Hematopoietic multipotent progenitor cell treated with erythropoietin and hydrocortisone succinate and interleukin-3 and kit ligand, for 15 days (in vitro differentiated cells): ENCODE measurements around the gene TUBA1A.
"Not testable (repeated sequence)": the region's sequence is repeated elsewhere in the genome, so short reads cannot be mapped to it uniquely, and the experiment has no call there.

Experiments used
- DNase-seq: peaks from one replicate; pipeline ENCODE4 v3.0.0-alpha.2; 2015; ENCODE audit warnings: low spot score

The TUBA1A gene

DNA sequence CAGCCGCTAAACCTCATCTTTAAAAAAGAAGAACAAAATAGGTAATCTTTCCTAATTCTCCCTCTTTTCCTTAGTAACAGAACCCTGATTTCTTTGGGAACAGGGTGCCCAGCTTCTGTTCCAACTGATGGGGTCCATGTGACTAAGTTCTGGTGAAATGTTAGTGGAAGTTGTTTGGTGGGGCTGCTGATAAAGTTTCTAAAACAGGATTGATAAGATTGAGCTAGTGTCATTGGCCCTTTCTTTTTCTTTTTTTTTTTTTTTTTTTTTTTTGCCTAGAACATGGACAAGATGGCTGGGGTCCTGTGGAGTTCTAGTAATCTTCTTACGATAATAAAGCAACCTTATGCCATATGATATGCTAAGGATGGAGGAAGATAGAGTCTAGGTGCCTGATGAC is 41.5 kb downstream of the TUBA1A start:
- no peak for DNase-seq

DNA sequence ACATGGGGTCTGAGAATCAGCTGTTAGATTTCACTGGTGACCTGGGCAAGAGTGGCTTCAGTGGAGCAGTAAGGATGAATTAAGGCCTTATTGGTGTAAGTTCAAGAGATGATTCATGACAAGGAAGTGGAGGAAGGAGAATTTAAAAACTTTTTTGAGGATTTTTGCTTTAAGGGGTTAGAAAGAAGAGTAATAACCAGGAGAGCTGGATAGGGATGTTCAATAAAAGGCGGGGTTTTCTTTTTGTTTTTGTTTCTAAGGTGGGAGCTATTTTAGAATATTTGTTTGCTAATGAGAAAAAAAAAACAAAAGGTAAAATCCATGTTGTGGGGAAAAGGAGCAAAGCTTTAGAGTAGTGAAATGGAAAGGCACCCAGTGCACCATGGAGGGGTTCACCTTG is 42.5 kb downstream of the TUBA1A start:
- no peak for DNase-seq

DNA sequence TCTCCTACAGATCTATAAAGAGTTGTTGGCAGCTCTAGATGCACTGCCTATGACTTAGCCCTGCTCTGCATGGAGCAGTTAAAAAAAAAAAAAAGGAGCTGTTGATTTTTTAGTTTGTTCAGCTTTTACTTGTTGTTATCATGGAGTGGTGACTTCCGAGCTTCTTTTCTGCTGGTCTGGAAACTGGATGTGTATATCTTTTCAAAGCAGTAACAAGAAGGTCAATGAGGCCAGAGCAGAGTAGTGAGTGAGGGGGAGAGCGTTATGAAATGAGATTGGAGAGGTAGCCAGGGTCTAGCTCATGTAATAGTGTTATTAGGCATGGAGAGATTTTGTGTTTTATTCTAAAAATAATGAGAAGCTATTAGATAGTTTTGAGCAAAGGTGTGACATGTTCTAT is 44.5 kb downstream of the TUBA1A start:
- DNase-seq, result no peak

DNA sequence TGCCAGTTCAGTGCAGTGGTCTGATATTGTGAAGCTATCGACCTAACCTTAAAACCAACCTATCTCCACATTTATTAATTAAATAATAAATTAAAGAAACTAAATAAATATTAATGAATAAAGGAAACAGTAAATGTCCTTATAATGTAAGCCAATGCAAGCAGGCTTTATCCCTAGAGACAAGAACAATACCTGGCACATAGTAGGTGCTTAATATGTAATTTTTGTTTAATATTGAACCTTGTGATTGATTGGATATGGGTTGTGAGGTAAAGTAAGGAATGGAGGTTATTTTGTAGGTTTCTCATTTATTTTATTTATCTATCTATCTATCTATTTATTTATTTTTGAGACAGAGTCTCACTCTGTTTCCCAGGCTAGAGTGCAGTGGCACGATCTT is 49.9 kb downstream of the TUBA1A start:
- no peak for DNase-seq

DNA sequence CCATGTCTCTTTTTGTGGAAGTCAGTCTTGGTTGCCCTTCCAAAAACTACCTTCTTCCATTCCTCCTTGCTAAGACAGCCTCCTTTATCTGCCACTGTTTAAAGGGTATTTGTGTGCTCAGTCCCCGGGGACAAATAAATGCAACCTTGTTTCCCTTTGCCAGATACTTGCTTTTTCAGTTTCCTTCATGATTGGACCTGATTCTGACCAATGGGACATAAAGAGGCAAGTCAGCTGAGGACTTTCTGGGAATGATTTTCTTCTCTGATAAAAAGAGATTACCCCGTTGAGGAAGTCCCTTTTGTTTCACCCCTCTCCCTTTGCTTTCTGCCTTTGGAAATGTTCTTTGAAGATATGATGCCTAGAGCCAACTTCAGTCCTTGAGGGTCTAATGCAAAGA is 50.3 kb downstream of the TUBA1A start:
- DNase-seq, result no peak

DNA sequence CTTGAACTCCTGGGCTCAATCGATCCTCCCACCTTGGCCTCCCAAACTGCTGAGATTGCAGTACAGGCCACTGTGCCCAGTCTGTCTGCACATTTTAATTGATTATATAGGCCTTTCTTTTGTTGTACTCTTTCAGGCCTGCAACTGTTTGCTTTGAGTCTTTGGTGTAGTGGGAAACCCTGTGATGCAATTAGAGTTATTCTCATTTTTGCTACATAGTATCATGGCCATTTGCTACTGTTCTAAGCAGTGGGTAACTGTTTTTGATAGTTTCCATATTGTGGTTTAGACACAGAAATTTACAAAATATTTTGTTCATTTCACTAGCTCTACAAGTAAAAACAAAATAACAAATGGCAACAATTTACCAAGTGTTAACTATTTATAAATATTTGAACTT is 51.4 kb downstream of the TUBA1A start:
- no peak for DNase-seq

DNA sequence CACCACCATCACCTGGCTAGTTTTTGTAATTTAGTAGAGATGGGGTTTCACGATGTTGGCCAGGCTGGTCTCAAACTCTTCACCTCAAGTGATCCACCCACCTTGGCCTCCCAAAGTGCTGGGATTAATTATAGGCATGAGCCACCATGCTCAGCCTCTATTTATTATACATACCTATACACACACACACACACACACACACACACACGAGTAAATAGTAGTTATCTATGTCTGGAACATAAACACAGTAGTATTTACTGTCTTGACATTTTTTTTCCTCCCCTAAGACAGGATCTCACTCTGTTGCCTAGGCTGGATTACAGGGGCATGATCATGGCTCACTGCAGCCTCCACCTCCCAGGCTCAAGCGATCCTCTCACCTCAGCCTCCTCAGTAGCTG is 51.9 kb downstream of the TUBA1A start:
- DNase-seq, result not testable (repeated sequence)
